Activated CD4-positive, alpha-beta memory T cell treated with anti-CD3 and anti-CD28 coated beads for 36 hours (primary cell): ENCODE measurements around the gene SLC17A8. TPM values are rescaled to one million over a fixed set of nuclear protein-coding genes. Genes with fewer than 3 reads are reported as not detected.

Experiments
- CTCF ChIA-PET: fragments of 350-600 bp; sonication (Branson Sonifier 250); formaldehyde crosslinking; loops from one replicate; lab custom pipeline; 2021; ENCODE audit warnings: antibody characterized with exemption, inconsistent platforms; lab: Charles Lee
- POLR2A ChIA-PET: fragments of 350-600 bp; sonication (Branson Sonifier 250); formaldehyde crosslinking; loops from one replicate; lab custom pipeline; 2021; ENCODE audit warnings: antibody characterized with exemption; lab: Charles Lee
- DNase-seq: peaks from one replicate; pipeline ENCODE4 v3.0.0-alpha.2; 2020
- H3K27ac Mint-ChIP-seq: one replicate; pipeline ENCODE4 v1.8.0; 2021; ENCODE audit warnings: mixed read lengths
- H3K27me3 Mint-ChIP-seq: one replicate; pipeline ENCODE4 v1.8.0; 2021; ENCODE audit warnings: mixed read lengths
- H3K36me3 Mint-ChIP-seq: one replicate; pipeline ENCODE4 v1.8.0; 2021; ENCODE audit warnings: mixed read lengths
- H3K4me1 Mint-ChIP-seq: one replicate; pipeline ENCODE4 v1.8.0; 2021; ENCODE audit warnings: low read depth, mixed read lengths
- H3K4me3 Mint-ChIP-seq: one replicate; pipeline ENCODE4 v1.8.0; 2021; ENCODE audit warnings: mild to moderate bottlenecking, mixed read lengths
- H3K9me3 Mint-ChIP-seq: one replicate; pipeline ENCODE4 v1.8.0; 2021; ENCODE audit warnings: mixed read lengths
- intact Hi-C: fragments of 100-400 bp; cut with micrococcal nuclease; formaldehyde crosslinking; loops from one replicate; pipeline ENCODE4 v1.15.1; 2023
- total RNA-seq, 2 experiments: library from RNA; stranded (reverse); gene quantifications; one replicate each; pipeline ENCODE4 v1.2.3, GENCODE V29; 2021

Gene SLC17A8
- total RNA-seq, 2 experiments from 2014 or later: not detected

- H3K4me3 Mint-ChIP-seq: no peak overlapping the region
- H3K27me3 Mint-ChIP-seq: peaks cover 4% of the 10 kb centered on the region
- ChIA-PET CTCF (no interaction called here), POLR2A (no interaction called here)
- DNase-seq: no peak
- H3K36me3 Mint-ChIP-seq: no peaks in the 10 kb centered on the region
- H3K4me1 Mint-ChIP-seq: no peaks in the 10 kb centered on the region
- intact Hi-C loops: no loop called here
- no peak overlapping the region for H3K27ac Mint-ChIP-seq
- H3K9me3 Mint-ChIP-seq: no peaks in the 10 kb centered on the region
Measured at GRCh38 chr12:100372853-100373640, 16.2 kb downstream of the SLC17A8 start.

- no peaks in the 10 kb centered on the region for H3K4me1 Mint-ChIP-seq
- H3K27me3 Mint-ChIP-seq: no peaks in the 10 kb centered on the region
- no peaks in the 10 kb centered on the region for H3K9me3 Mint-ChIP-seq
- intact Hi-C loops: no loop called here
- H3K36me3 Mint-ChIP-seq: no peaks in the 10 kb centered on the region
- POLR2A ChIA-PET: no interaction called here
- H3K4me3 Mint-ChIP-seq: no peak overlapping the region
- CTCF ChIA-PET: interaction anchor here (1.3 kb wide), 1 partner anchor 30 kb away, joined by 4 read pairs; no protein-coding TSS in a partner anchor
- no peak overlapping the region for H3K27ac Mint-ChIP-seq
- DNase-seq: no peak
Measured at GRCh38 chr12:100375038-100375735, 18.3 kb downstream of the SLC17A8 start.

GRCh38 chr12:100376161-100376560 is 19.3 kb downstream of the SLC17A8 start:
- intact Hi-C loops: no loop called here
- Mint-ChIP-seq H3K27me3 (no peaks in the 10 kb centered on the region), H3K9me3 (no peaks in the 10 kb centered on the region), H3K36me3 (no peaks in the 10 kb centered on the region), H3K4me1 (no peaks in the 10 kb centered on the region), H3K27ac (no peak overlapping the region), H3K4me3 (no peak overlapping the region)
- DNase-seq: no peak
- ChIA-PET POLR2A (no interaction called here), CTCF (no interaction called here)

GRCh38 chr12:100381379-100381778 is 24.5 kb downstream of the SLC17A8 start:
- H3K27me3 Mint-ChIP-seq: no peaks in the 10 kb centered on the region
- H3K4me3 Mint-ChIP-seq: no peak overlapping the region
- DNase-seq: no peak
- POLR2A ChIA-PET: no interaction called here
- CTCF ChIA-PET: interaction anchor here (1.0 kb wide), 1 partner anchor 23 kb away, joined by 4 read pairs; no protein-coding TSS in a partner anchor
- H3K4me1 Mint-ChIP-seq: no peaks in the 10 kb centered on the region
- no peaks in the 10 kb centered on the region for H3K9me3 Mint-ChIP-seq
- intact Hi-C loops: no loop called here
- no peaks in the 10 kb centered on the region for H3K36me3 Mint-ChIP-seq
- no peak overlapping the region for H3K27ac Mint-ChIP-seq

GRCh38 chr12:100382338-100382737 is 25.5 kb downstream of the SLC17A8 start:
- H3K27ac Mint-ChIP-seq: no peak overlapping the region
- ChIA-PET POLR2A (no interaction called here), CTCF (no interaction called here)
- H3K9me3 Mint-ChIP-seq: no peaks in the 10 kb centered on the region
- peaks cover 2% of the 10 kb centered on the region for H3K27me3 Mint-ChIP-seq
- intact Hi-C loops: no loop called here
- no peak overlapping the region for H3K4me3 Mint-ChIP-seq
- H3K4me1 Mint-ChIP-seq: no peaks in the 10 kb centered on the region
- no peaks in the 10 kb centered on the region for H3K36me3 Mint-ChIP-seq
- DNase-seq: no peak

- Mint-ChIP-seq H3K4me1 (no peaks in the 10 kb centered on the region), H3K27me3 (peaks cover 7% of the 10 kb centered on the region), H3K4me3 (no peak overlapping the region), H3K27ac (no peak overlapping the region), H3K9me3 (no peaks in the 10 kb centered on the region), H3K36me3 (no peaks in the 10 kb centered on the region)
- ChIA-PET CTCF (interaction anchor here (0.7 kb wide), 1 partner anchor 198 kb away, joined by 3 read pairs; no protein-coding TSS in a partner anchor), POLR2A (no interaction called here)
- DNase-seq: no peak
- intact Hi-C loops: no loop called here
Measured at GRCh38 chr12:100383586-100384558, 27.0 kb downstream of the SLC17A8 start.

- H3K9me3 Mint-ChIP-seq: no peaks in the 10 kb centered on the region
- peaks cover 7% of the 10 kb centered on the region for H3K27me3 Mint-ChIP-seq
- CTCF ChIA-PET: interaction anchor here (1.3 kb wide), 1 partner anchor 20 kb away, joined by 3 read pairs; no protein-coding TSS in a partner anchor
- H3K27ac Mint-ChIP-seq: no peak overlapping the region
- intact Hi-C loops: no loop called here
- POLR2A ChIA-PET: no interaction called here
- no peaks in the 10 kb centered on the region for H3K4me1 Mint-ChIP-seq
- DNase-seq: no peak
- H3K4me3 Mint-ChIP-seq: no peak overlapping the region
- H3K36me3 Mint-ChIP-seq: no peaks in the 10 kb centered on the region
Measured at GRCh38 chr12:100384559-100384935, 27.7 kb downstream of the SLC17A8 start.

- no peaks in the 10 kb centered on the region for H3K36me3 Mint-ChIP-seq
- no peaks in the 10 kb centered on the region for H3K9me3 Mint-ChIP-seq
- CTCF ChIA-PET: no interaction called here
- H3K4me1 Mint-ChIP-seq: no peaks in the 10 kb centered on the region
- peaks cover 13% of the 10 kb centered on the region for H3K27me3 Mint-ChIP-seq
- intact Hi-C loops: no loop called here
- POLR2A ChIA-PET: no interaction called here
- H3K27ac Mint-ChIP-seq: no peak overlapping the region
- DNase-seq: no peak
- no peak overlapping the region for H3K4me3 Mint-ChIP-seq
Measured at GRCh38 chr12:100388382-100388781, 31.5 kb downstream of the SLC17A8 start.

- Mint-ChIP-seq H3K9me3 (no peaks in the 10 kb centered on the region), H3K36me3 (no peaks in the 10 kb centered on the region), H3K27me3 (peaks cover 13% of the 10 kb centered on the region), H3K27ac (no peak overlapping the region), H3K4me1 (no peaks in the 10 kb centered on the region), H3K4me3 (no peak overlapping the region)
- DNase-seq: no peak
- intact Hi-C loops: no loop called here
- CTCF ChIA-PET: no interaction called here
- POLR2A ChIA-PET: no interaction called here
Measured at GRCh38 chr12:100391856-100392255, 35.0 kb downstream of the SLC17A8 start.

GRCh38 chr12:100393200-100393599 is 36.3 kb downstream of the SLC17A8 start:
- intact Hi-C loops: no loop called here
- ChIA-PET CTCF (interaction anchor here (1.3 kb wide), 1 partner anchor 11 kb away, joined by 3 read pairs; no protein-coding TSS in a partner anchor), POLR2A (no interaction called here)
- Mint-ChIP-seq H3K27me3 (peaks cover 6% of the 10 kb centered on the region), H3K4me1 (no peaks in the 10 kb centered on the region), H3K27ac (no peak overlapping the region), H3K36me3 (no peaks in the 10 kb centered on the region), H3K9me3 (no peaks in the 10 kb centered on the region), H3K4me3 (no peak overlapping the region)
- DNase-seq: no peak

- DNase-seq: no peak
- Mint-ChIP-seq H3K9me3 (no peaks in the 10 kb centered on the region), H3K4me3 (no peak overlapping the region), H3K27me3 (peaks cover 6% of the 10 kb centered on the region), H3K36me3 (no peaks in the 10 kb centered on the region), H3K27ac (no peak overlapping the region), H3K4me1 (no peaks in the 10 kb centered on the region)
- ChIA-PET POLR2A (no interaction called here), CTCF (no interaction called here)
- intact Hi-C loops: no loop called here
Measured at GRCh38 chr12:100395811-100396210, 38.9 kb downstream of the SLC17A8 start.

- no peaks in the 10 kb centered on the region for H3K9me3 Mint-ChIP-seq
- H3K4me1 Mint-ChIP-seq: no peaks in the 10 kb centered on the region
- intact Hi-C loops: no loop called here
- no peak for DNase-seq
- no peak overlapping the region for H3K27ac Mint-ChIP-seq
- ChIA-PET CTCF (no interaction called here), POLR2A (interaction anchor here (0.6 kb wide), 1 partner anchor 39 kb away, joined by 6 read pairs; no protein-coding TSS in a partner anchor)
- H3K36me3 Mint-ChIP-seq: no peaks in the 10 kb centered on the region
- peaks cover under 1% of the 10 kb centered on the region for H3K27me3 Mint-ChIP-seq
- no peak overlapping the region for H3K4me3 Mint-ChIP-seq
Measured at GRCh38 chr12:100398307-100398706, 41.4 kb downstream of the SLC17A8 start.
